GM19455 (cell line): ENCODE results near the gene CHSY1.
"Not testable (repeated sequence)": the region's sequence is repeated elsewhere in the genome, so short reads cannot be mapped to it uniquely, and the experiment has no call there.

ENCODE experiments used
- ATAC-seq: cut with Tn5 transposase; IDR thresholded peaks from one replicate; pipeline ENCODE4 v1.9.1; 2021; ENCODE audit not compliant: unreplicated experiment

CHSY1 gene

GRCh38 chr15:101244889-101245668 is 6.8 kb downstream of the CHSY1 start:
- ATAC-seq = no peak

GRCh38 chr15:101244036-101244781 is 7.6 kb downstream of the CHSY1 start:
- ATAC-seq = no peak

- no peak for ATAC-seq
Observed at GRCh38 chr15:101243420-101243819, 8.4 kb downstream of the CHSY1 start.

- ATAC-seq = no peak
Observed at GRCh38 chr15:101242999-101243336, 8.9 kb downstream of the CHSY1 start.

- peak; percentile 85 for ATAC-seq
Observed at GRCh38 chr15:101242160-101242998, 9.5 kb downstream of the CHSY1 start.

- ATAC-seq = no peak
Observed at GRCh38 chr15:101240358-101240757, 11.5 kb downstream of the CHSY1 start.

- no peak for ATAC-seq
Observed at GRCh38 chr15:101239724-101240136, 12.1 kb downstream of the CHSY1 start.

- no peak for ATAC-seq
Observed at GRCh38 chr15:101237251-101237650, 14.6 kb downstream of the CHSY1 start.

- no peak for ATAC-seq
Observed at GRCh38 chr15:101233651-101234280, 18.1 kb downstream of the CHSY1 start.

- no peak for ATAC-seq
Observed at GRCh38 chr15:101232677-101233076, 19.2 kb downstream of the CHSY1 start.

- ATAC-seq = no peak
Observed at GRCh38 chr15:101228313-101228712, 23.5 kb downstream of the CHSY1 start.

- ATAC-seq = no peak
Observed at GRCh38 chr15:101225658-101226057, 26.2 kb downstream of the CHSY1 start.

- ATAC-seq = no peak
Observed at GRCh38 chr15:101221902-101222301, 29.9 kb downstream of the CHSY1 start.

GRCh38 chr15:101220060-101220459 is 31.8 kb downstream of the CHSY1 start:
- ATAC-seq = no peak

- no peak for ATAC-seq
Observed at GRCh38 chr15:101219441-101219840, 32.4 kb downstream of the CHSY1 start.

GRCh38 chr15:101217446-101217845 is 34.4 kb downstream of the CHSY1 start:
- ATAC-seq = no peak

GRCh38 chr15:101216100-101216499 is 35.7 kb downstream of the CHSY1 start:
- no peak for ATAC-seq

- ATAC-seq = no peak
Observed at GRCh38 chr15:101215681-101216080, 36.2 kb downstream of the CHSY1 start.

- not testable (repeated sequence) for ATAC-seq
Observed at GRCh38 chr15:101214435-101215097, 37.3 kb downstream of the CHSY1 start.

GRCh38 chr15:101213570-101213969 is 38.3 kb downstream of the CHSY1 start:
- ATAC-seq = no peak

- no peak for ATAC-seq
Observed at GRCh38 chr15:101213147-101213546, 38.7 kb downstream of the CHSY1 start.
